Prostate gland (tissue), 2 donors: ENCODE results near the gene SIM1. TPM values are rescaled to one million over a fixed set of nuclear protein-coding genes. Genes with fewer than 3 reads are reported as not detected.

Experiments used
- DNase-seq: peaks from one replicate; pipeline ENCODE4 v3.0.0-alpha.2; 2019; ENCODE audit warnings: low spot score
- H3K27ac ChIP-seq, 2 donors: fragments of 200-600 bp; sonication (generic); 2 replicates each; pipeline ENCODE4 v1.5.1; 2017 to 2019
- H3K27me3 ChIP-seq: fragments of 200-600 bp; sonication (generic); replicated peaks from 2 replicates; pipeline ENCODE4 v1.5.1; 2019; ENCODE audit not compliant: insufficient read depth
- H3K36me3 ChIP-seq, 2 donors: fragments of 200-600 bp; sonication (generic); 1 replicate in 1 of 2; 2 replicates in 1 of 2; pipeline versions ENCODE4 v1.5.1 to v1.8.1; 2017 to 2019
- H3K4me1 ChIP-seq: fragments of 200-600 bp; sonication (generic); replicated peaks from 2 replicates; pipeline ENCODE4 v1.5.1; 2019
- H3K4me3 ChIP-seq, 2 donors: fragments of 200-600 bp; sonication (generic); 2 replicates each; pipeline ENCODE4 v1.5.1; 2017 to 2019
- H3K9me3 ChIP-seq: fragments of 200-600 bp; sonication (generic); 2 replicates; pipeline ENCODE4 v1.5.1; 2017
- POLR2A ChIP-seq: fragments of 450-650 bp; IDR thresholded peaks from one replicate; pipeline ENCODE4 v1.6.1; 2016; ENCODE audit warnings: antibody characterized with exemption, mild to moderate bottlenecking
- POLR2AphosphoS5 ChIP-seq: sonication (generic); formaldehyde crosslinking; IDR thresholded peaks from one replicate; pipeline ENCODE4 v1.6.1; 2017; ENCODE audit warnings: antibody characterized with exemption
- WGBS: methylation state at CpG from one replicate; pipeline ENCODE4 v1.1.5; 2018; 5-methylcytosine and 5-hydroxymethylcytosine counted together
- intact Hi-C: fragments of 100-400 bp; cut with DNase I; formaldehyde crosslinking; loops from one replicate; pipeline ENCODE4 v1.14.2; 2022
- total RNA-seq, 2 donors: library from RNA; depleted of rRNA; stranded (reverse); fragments of >200 nt; gene quantifications; one replicate each; pipeline ENCODE4 v1.1.0, GENCODE V29; 2016
- TF ChIP-seq, protein P1 (sequence below), 4 experiments: fragments of 200-600 bp in 2 of 4; fragments of 450-650 bp in 2 of 4; sonication (generic) in 2 of 4; IDR thresholded peaks; 1 replicate in 3 of 4; 2 replicates in 1 of 4; pipeline ENCODE4 v1.5.1; 2016 to 2019; ENCODE audit warnings: antibody characterized with exemption in 4 of 4, mild to moderate bottlenecking in 2 of 4, moderate library complexity in 2 of 4

The SIM1 gene
- total RNA-seq, 2 donors from 2014 or later: 0.85 TPM; not detected in 1

DNA sequence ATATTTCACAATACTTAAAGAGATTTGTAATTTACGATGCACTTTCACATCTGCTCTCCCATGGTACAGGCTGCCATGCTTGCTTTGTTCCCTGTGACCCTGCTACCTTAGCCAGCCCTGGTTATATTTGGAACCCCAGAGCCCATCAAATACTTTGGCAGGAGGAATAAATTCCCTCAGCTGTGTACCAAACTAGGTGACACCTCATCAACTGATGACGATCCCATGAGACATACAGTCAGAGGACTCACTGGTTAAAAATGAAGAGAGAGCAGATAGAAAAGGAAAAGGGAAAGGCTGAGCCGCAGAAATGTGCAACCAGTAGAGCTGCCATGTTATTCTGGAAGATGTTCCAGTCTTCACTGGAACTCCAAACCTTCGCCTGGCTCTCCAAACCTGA, 120.0 kb downstream of the SIM1 start:
- Histone ChIP-seq H3K27ac (no peak overlapping the region), H3K4me1 (no peaks in the 10 kb centered on the region), H3K27me3 (no peaks in the 10 kb centered on the region), H3K9me3 (no peaks in the 10 kb centered on the region), H3K4me3 (no peak overlapping the region), H3K36me3 (no peaks in the 10 kb centered on the region)
- TF ChIP-seq POLR2A (no peak), POLR2AphosphoS5 (no peak)
- TF ChIP-seq, protein P1, sequence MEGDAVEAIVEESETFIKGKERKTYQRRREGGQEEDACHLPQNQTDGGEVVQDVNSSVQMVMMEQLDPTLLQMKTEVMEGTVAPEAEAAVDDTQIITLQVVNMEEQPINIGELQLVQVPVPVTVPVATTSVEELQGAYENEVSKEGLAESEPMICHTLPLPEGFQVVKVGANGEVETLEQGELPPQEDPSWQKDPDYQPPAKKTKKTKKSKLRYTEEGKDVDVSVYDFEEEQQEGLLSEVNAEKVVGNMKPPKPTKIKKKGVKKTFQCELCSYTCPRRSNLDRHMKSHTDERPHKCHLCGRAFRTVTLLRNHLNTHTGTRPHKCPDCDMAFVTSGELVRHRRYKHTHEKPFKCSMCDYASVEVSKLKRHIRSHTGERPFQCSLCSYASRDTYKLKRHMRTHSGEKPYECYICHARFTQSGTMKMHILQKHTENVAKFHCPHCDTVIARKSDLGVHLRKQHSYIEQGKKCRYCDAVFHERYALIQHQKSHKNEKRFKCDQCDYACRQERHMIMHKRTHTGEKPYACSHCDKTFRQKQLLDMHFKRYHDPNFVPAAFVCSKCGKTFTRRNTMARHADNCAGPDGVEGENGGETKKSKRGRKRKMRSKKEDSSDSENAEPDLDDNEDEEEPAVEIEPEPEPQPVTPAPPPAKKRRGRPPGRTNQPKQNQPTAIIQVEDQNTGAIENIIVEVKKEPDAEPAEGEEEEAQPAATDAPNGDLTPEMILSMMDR (IDR thresholded peaks at IDR 0.05): no peak
- intact Hi-C loops: no loop called here
- DNase-seq: no peak
- 95% methylated on average over 4 of the region's 4 CpGs for WGBS

DNA sequence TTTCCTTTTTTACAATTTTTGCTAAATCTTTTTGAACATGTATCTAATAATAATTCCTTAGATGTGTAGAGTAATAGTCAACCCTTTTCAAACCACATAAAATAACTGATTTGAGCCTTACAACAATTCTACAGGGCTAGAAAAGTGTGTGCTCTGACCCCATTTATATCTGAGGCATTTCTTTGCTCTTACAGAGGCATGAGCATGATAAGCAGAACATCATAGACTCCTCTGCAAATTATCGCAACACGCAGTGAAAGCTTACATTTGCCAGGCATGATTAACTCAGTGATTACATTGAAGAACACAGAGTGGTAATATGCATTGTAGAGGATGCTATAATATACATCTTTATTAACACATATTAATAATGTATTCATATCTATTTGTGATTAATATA, 120.4 kb downstream of the SIM1 start:
- DNase-seq: no peak
- H3K4me1 ChIP-seq: no peaks in the 10 kb centered on the region
- 87% methylated on average over 2 of the region's 2 CpGs for WGBS
- H3K27me3 ChIP-seq: no peaks in the 10 kb centered on the region
- no peaks in the 10 kb centered on the region for H3K36me3 ChIP-seq
- H3K27ac ChIP-seq: no peak overlapping the region
- H3K4me3 ChIP-seq: no peak overlapping the region
- TF ChIP-seq POLR2AphosphoS5 (no peak), POLR2A (no peak)
- TF ChIP-seq, protein P1 (IDR thresholded peaks at IDR 0.05): no peak
- H3K9me3 ChIP-seq: no peaks in the 10 kb centered on the region
- intact Hi-C loops: no loop called here

GRCh38 chr6:100343316-100344077, 121.2 kb downstream of the SIM1 start:
- WGBS: 63% methylated on average over 4 of the region's 4 CpGs
- intact Hi-C loops: no loop called here
- Histone ChIP-seq H3K27me3 (no peaks in the 10 kb centered on the region), H3K9me3 (no peaks in the 10 kb centered on the region), H3K4me1 (no peaks in the 10 kb centered on the region), H3K36me3 (no peaks in the 10 kb centered on the region), H3K4me3 (no peak overlapping the region), H3K27ac (no peak overlapping the region)
- TF ChIP-seq POLR2AphosphoS5: no peak
- TF ChIP-seq, protein P1 (IDR thresholded peaks at IDR 0.05): no peak
- TF ChIP-seq POLR2A: no peak
- DNase-seq: no peak

GRCh38 chr6:100342830-100343229, 121.9 kb downstream of the SIM1 start:
- no peaks in the 10 kb centered on the region for H3K9me3 ChIP-seq
- DNase-seq: no peak
- no peaks in the 10 kb centered on the region for H3K4me1 ChIP-seq
- no peaks in the 10 kb centered on the region for H3K27me3 ChIP-seq
- intact Hi-C loops: no loop called here
- H3K27ac ChIP-seq: no peak overlapping the region
- H3K4me3 ChIP-seq: no peak overlapping the region
- whole genome bisulfite sequencing: 66% methylated on average over 3 of the region's 3 CpGs
- TF ChIP-seq, protein P1 (IDR thresholded peaks at IDR 0.05): no peak
- TF ChIP-seq POLR2A (no peak), POLR2AphosphoS5 (no peak)
- H3K36me3 ChIP-seq: no peaks in the 10 kb centered on the region

GRCh38 chr6:100339574-100340255, 125.0 kb downstream of the SIM1 start:
- WGBS: 60% methylated on average over 4 of the region's 4 CpGs
- DNase-seq: no peak
- Histone ChIP-seq H3K27ac (no peak overlapping the region), H3K27me3 (no peaks in the 10 kb centered on the region), H3K9me3 (no peaks in the 10 kb centered on the region), H3K4me1 (no peaks in the 10 kb centered on the region), H3K4me3 (no peak overlapping the region), H3K36me3 (no peaks in the 10 kb centered on the region)
- intact Hi-C loops: no loop called here
- TF ChIP-seq, protein P1 (IDR thresholded peaks at IDR 0.05): no peak
- TF ChIP-seq POLR2AphosphoS5: no peak
- TF ChIP-seq POLR2A: no peak
